Colonic mucosa (tissue), 4 donors: ENCODE measurements around the gene SASS6. TPM values are rescaled to one million over a fixed set of nuclear protein-coding genes. Genes with fewer than 3 reads are reported as not detected.

Source experiments
- DNase-seq: peaks from one replicate; pipeline ENCODE4 v3.0.0-alpha.2; 2020
- H3K27ac ChIP-seq: fragments of 200-600 bp; one replicate; pipeline ENCODE4 v1.8.0; 2021
- H3K27me3 ChIP-seq: fragments of 200-600 bp; one replicate; pipeline ENCODE4 v1.8.0; 2021
- H3K36me3 ChIP-seq: fragments of 200-600 bp; one replicate; pipeline ENCODE4 v1.8.0; 2021
- H3K4me1 ChIP-seq: fragments of 200-600 bp; one replicate; pipeline ENCODE4 v1.8.0; 2021; ENCODE audit warnings: mild to moderate bottlenecking
- H3K4me3 ChIP-seq: fragments of 200-600 bp; one replicate; pipeline ENCODE4 v1.8.0; 2021
- H3K9ac ChIP-seq, 2 donors: one replicate each; pipeline ENCODE4 v1.7.0; 2013; ENCODE audit warnings: control low read depth in 2 of 2, low read depth in 2 of 2, low read length in 2 of 2
- H3K9me3 ChIP-seq: fragments of 200-600 bp; one replicate; pipeline ENCODE4 v1.8.0; 2021
- intact Hi-C: fragments of 100-400 bp; cut with DNase I; formaldehyde crosslinking; loops from one replicate; pipeline ENCODE4 v1.14.1; 2022
- total RNA-seq, 2 donors: library from RNA; stranded (reverse); fragmentation: NEBNext Ultra II Directional in 1 of 2; extraction: Animal tissue kit (Norgen Biotek cat#: 25700) in 1 of 2; gene quantifications; one replicate each; pipeline ENCODE4 v1.2.1, GENCODE V29; 2021
- TF ChIP-seq, protein P1 (sequence below): fragments of 200-600 bp; IDR thresholded peaks from one replicate; pipeline ENCODE4 v1.8.0; 2022; ENCODE audit warnings: antibody characterized with exemption, mild to moderate bottlenecking
- donor health status: healthy.
- donor health status: DM: no; HTN: no; CAD: no.
- donor health status: DM: no; HTN: no; CAD: no.

SASS6 gene
- total RNA-seq, 2 donors from 2014 or later: 3.3 to 8.0 TPM

- TF ChIP-seq, protein P1, sequence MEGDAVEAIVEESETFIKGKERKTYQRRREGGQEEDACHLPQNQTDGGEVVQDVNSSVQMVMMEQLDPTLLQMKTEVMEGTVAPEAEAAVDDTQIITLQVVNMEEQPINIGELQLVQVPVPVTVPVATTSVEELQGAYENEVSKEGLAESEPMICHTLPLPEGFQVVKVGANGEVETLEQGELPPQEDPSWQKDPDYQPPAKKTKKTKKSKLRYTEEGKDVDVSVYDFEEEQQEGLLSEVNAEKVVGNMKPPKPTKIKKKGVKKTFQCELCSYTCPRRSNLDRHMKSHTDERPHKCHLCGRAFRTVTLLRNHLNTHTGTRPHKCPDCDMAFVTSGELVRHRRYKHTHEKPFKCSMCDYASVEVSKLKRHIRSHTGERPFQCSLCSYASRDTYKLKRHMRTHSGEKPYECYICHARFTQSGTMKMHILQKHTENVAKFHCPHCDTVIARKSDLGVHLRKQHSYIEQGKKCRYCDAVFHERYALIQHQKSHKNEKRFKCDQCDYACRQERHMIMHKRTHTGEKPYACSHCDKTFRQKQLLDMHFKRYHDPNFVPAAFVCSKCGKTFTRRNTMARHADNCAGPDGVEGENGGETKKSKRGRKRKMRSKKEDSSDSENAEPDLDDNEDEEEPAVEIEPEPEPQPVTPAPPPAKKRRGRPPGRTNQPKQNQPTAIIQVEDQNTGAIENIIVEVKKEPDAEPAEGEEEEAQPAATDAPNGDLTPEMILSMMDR: no peak
- H3K27me3 ChIP-seq: no peaks in the 10 kb centered on the region
- H3K4me1 ChIP-seq: peaks cover 8% of the 10 kb centered on the region
- intact Hi-C loops: loop anchor here (10.0 kb wide), 3 partner anchors 72 to 418 kb away; partner anchors contain the start of gene SLC35A3
- DNase-seq: peak; percentile 39
- H3K9me3 ChIP-seq: no peaks in the 10 kb centered on the region
- no peaks in the 10 kb centered on the region for H3K36me3 ChIP-seq
- H3K9ac ChIP-seq: peak overlapping the region; percentile 83 to 93
- peak overlapping the region; percentile 98 for H3K27ac ChIP-seq
- peak overlapping the region; percentile 73 for H3K4me3 ChIP-seq
Observed at GRCh38 chr1:100036718-100037655, 95.7 kb downstream of the SASS6 start.

GRCh38 chr1:100035214-100035613, 97.5 kb downstream of the SASS6 start:
- TF ChIP-seq, protein P1: no peak
- Histone ChIP-seq H3K4me1 (no peaks in the 10 kb centered on the region), H3K27me3 (no peaks in the 10 kb centered on the region), H3K27ac (no peak overlapping the region), H3K9me3 (no peaks in the 10 kb centered on the region), H3K9ac (no peak overlapping the region), H3K36me3 (no peaks in the 10 kb centered on the region), H3K4me3 (no peak overlapping the region)
- DNase-seq: no peak
- intact Hi-C loops: loop anchor here (10.0 kb wide), 3 partner anchors 70 to 420 kb away; partner anchors contain the start of gene SLC35A3

- H3K36me3 ChIP-seq: no peaks in the 10 kb centered on the region
- no peaks in the 10 kb centered on the region for H3K9me3 ChIP-seq
- H3K9ac ChIP-seq: no peak overlapping the region
- intact Hi-C loops: loop anchor here (10.0 kb wide), 3 partner anchors 70 to 420 kb away; partner anchors contain the start of gene SLC35A3
- no peak overlapping the region for H3K4me3 ChIP-seq
- TF ChIP-seq, protein P1: no peak
- DNase-seq: no peak
- H3K27me3 ChIP-seq: no peaks in the 10 kb centered on the region
- no peaks in the 10 kb centered on the region for H3K4me1 ChIP-seq
- no peak overlapping the region for H3K27ac ChIP-seq
Observed at GRCh38 chr1:100034470-100034869, 98.3 kb downstream of the SASS6 start.

Other genes starting within 250 kb of the SASS6 start
- gene SLC35A3, start 162.9 kb downstream of the SASS6 start, total RNA-seq: 100 to 1,000 TPM; 122 to 206 TPM
- gene TRMT13, start 233 bp upstream of the SASS6 start, total RNA-seq: 10 to 100 TPM in 1 of 2 donors, 1 to 10 TPM in 1; 8.6 to 11.5 TPM
- gene LRRC39, start 45.3 kb upstream of the SASS6 start, total RNA-seq: under 1 TPM in 1 of 2 donors, not detected in 1; 0.37 TPM
- 10 to 100 TPM; 15.5 to 20.3 TPM for gene DBT, start 116.9 kb upstream of the SASS6 start, total RNA-seq
- 10 to 100 TPM; 39.4 to 41.4 TPM for gene RTCA, start 133.3 kb upstream of the SASS6 start, total RNA-seq
- 10 to 100 TPM in 1 of 2 donors, 1 to 10 TPM in 1; 9.6 to 16.8 TPM for gene CDC14A, start 219.6 kb upstream of the SASS6 start, total RNA-seq